Colonic mucosa (tissue), 4 donors: ENCODE data around the gene ARF1. TPM values are rescaled to one million over a fixed set of nuclear protein-coding genes. Genes with fewer than 3 reads are reported as not detected.

Experiments
- DNase-seq: peaks from one replicate; pipeline ENCODE4 v3.0.0-alpha.2; 2020
- H3K27ac ChIP-seq: fragments of 200-600 bp; one replicate; pipeline ENCODE4 v1.8.0; 2021
- H3K27me3 ChIP-seq: fragments of 200-600 bp; one replicate; pipeline ENCODE4 v1.8.0; 2021
- H3K36me3 ChIP-seq: fragments of 200-600 bp; one replicate; pipeline ENCODE4 v1.8.0; 2021
- H3K4me1 ChIP-seq: fragments of 200-600 bp; one replicate; pipeline ENCODE4 v1.8.0; 2021; ENCODE audit warnings: mild to moderate bottlenecking
- H3K4me3 ChIP-seq: fragments of 200-600 bp; one replicate; pipeline ENCODE4 v1.8.0; 2021
- H3K9ac ChIP-seq, 2 donors: one replicate each; pipeline ENCODE4 v1.7.0; 2013; ENCODE audit warnings: control low read depth in 2 of 2, low read depth in 2 of 2, low read length in 2 of 2
- H3K9me3 ChIP-seq: fragments of 200-600 bp; one replicate; pipeline ENCODE4 v1.8.0; 2021
- intact Hi-C: fragments of 100-400 bp; cut with DNase I; formaldehyde crosslinking; loops from one replicate; pipeline ENCODE4 v1.14.1; 2022
- total RNA-seq, 2 donors: library from RNA; stranded (reverse); fragmentation: NEBNext Ultra II Directional in 1 of 2; extraction: Animal tissue kit (Norgen Biotek cat#: 25700) in 1 of 2; gene quantifications; one replicate each; pipeline ENCODE4 v1.2.1, GENCODE V29; 2021
- TF ChIP-seq, protein P1 (sequence below): fragments of 200-600 bp; IDR thresholded peaks from one replicate; pipeline ENCODE4 v1.8.0; 2022; ENCODE audit warnings: antibody characterized with exemption, mild to moderate bottlenecking
- donor health status: healthy.
- donor health status: DM: no; HTN: no; CAD: no.
- donor health status: DM: no; HTN: no; CAD: no.

ARF1 gene
- total RNA-seq, 2 donors from 2014 or later: 522 to 586 TPM

DNA sequence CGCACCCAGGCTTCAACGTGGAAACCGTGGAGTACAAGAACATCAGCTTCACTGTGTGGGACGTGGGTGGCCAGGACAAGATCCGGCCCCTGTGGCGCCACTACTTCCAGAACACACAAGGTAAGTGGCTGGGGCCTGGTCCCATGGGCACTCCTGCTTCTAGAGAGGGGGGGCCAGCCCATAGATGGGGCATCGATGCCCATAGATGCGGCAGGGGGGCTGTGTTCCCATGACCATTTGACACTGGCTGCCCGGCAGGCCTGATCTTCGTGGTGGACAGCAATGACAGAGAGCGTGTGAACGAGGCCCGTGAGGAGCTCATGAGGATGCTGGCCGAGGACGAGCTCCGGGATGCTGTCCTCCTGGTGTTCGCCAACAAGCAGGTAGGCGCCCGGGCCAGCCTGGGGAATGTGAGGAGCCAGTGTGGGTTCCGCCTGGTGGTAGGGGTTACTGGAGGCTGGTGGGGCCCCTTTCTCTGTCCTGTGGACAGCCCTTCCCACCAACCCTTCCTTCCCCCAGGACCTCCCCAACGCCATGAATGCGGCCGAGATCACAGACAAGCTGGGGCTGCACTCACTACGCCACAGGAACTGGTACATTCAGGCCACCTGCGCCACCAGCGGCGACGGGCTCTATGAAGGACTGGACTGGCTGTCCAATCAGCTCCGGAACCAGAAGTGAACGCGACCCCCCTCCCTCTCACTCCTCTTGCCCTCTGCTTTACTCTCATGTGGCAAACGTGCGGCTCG is 15.0 kb downstream of the ARF1 start:
- no peak overlapping the region for H3K4me3 ChIP-seq
- peaks cover 14% of the 10 kb centered on the region for H3K36me3 ChIP-seq
- DNase-seq: no peak
- H3K9ac ChIP-seq: no peak overlapping the region
- intact Hi-C loops: no loop called here
- TF ChIP-seq, protein P1, sequence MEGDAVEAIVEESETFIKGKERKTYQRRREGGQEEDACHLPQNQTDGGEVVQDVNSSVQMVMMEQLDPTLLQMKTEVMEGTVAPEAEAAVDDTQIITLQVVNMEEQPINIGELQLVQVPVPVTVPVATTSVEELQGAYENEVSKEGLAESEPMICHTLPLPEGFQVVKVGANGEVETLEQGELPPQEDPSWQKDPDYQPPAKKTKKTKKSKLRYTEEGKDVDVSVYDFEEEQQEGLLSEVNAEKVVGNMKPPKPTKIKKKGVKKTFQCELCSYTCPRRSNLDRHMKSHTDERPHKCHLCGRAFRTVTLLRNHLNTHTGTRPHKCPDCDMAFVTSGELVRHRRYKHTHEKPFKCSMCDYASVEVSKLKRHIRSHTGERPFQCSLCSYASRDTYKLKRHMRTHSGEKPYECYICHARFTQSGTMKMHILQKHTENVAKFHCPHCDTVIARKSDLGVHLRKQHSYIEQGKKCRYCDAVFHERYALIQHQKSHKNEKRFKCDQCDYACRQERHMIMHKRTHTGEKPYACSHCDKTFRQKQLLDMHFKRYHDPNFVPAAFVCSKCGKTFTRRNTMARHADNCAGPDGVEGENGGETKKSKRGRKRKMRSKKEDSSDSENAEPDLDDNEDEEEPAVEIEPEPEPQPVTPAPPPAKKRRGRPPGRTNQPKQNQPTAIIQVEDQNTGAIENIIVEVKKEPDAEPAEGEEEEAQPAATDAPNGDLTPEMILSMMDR: no peak
- H3K27me3 ChIP-seq: no peaks in the 10 kb centered on the region
- H3K4me1 ChIP-seq: peaks cover 13% of the 10 kb centered on the region
- H3K27ac ChIP-seq: no peak overlapping the region
- no peaks in the 10 kb centered on the region for H3K9me3 ChIP-seq

DNA sequence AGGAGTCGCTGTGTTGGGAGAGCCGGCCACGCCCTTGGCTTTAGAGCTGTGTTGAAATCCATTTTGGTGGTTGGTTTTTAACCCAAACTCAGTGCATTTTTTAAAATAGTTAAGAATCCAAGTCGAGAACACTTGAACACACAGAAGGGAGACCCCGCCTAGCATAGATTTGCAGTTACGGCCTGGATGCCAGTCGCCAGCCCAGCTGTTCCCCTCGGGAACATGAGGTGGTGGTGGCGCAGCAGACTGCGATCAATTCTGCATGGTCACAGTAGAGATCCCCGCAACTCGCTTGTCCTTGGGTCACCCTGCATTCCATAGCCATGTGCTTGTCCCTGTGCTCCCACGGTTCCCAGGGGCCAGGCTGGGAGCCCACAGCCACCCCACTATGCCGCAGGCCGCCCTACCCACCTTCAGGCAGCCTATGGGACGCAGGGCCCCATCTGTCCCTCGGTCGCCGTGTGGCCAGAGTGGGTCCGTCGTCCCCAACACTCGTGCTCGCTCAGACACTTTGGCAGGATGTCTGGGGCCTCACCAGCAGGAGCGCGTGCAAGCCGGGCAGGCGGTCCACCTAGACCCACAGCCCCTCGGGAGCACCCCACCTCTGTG is 15.9 kb downstream of the ARF1 start:
- no peaks in the 10 kb centered on the region for H3K27me3 ChIP-seq
- peaks cover 13% of the 10 kb centered on the region for H3K4me1 ChIP-seq
- no peak overlapping the region for H3K4me3 ChIP-seq
- TF ChIP-seq, protein P1: no peak
- no peaks in the 10 kb centered on the region for H3K9me3 ChIP-seq
- H3K9ac ChIP-seq: no peak overlapping the region
- H3K27ac ChIP-seq: no peak overlapping the region
- peaks cover 14% of the 10 kb centered on the region for H3K36me3 ChIP-seq
- intact Hi-C loops: no loop called here
- no peak for DNase-seq

DNA sequence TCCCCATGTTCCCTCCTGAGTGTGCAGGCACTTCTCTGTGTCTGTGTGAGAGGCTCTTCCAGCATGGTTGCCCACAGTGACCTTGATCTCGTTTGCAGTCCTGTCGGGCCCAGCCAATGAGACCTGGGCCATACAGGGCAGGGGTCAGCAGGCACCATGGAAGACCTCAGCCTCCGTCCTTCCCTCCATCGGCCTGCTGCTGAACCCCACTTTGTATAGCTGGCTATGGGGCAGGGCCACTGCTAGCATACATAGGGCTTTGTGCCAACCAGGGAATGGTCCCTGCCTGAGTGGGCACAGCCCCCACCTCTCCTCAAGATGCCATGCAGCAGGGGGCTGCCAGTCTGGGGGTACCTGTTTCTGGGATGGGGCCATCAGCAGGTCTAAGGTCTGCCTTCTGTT is 16.8 kb downstream of the ARF1 start:
- Histone ChIP-seq H3K36me3 (peaks cover 14% of the 10 kb centered on the region), H3K4me1 (peaks cover 13% of the 10 kb centered on the region)
- intact Hi-C loops: no loop called here

DNA sequence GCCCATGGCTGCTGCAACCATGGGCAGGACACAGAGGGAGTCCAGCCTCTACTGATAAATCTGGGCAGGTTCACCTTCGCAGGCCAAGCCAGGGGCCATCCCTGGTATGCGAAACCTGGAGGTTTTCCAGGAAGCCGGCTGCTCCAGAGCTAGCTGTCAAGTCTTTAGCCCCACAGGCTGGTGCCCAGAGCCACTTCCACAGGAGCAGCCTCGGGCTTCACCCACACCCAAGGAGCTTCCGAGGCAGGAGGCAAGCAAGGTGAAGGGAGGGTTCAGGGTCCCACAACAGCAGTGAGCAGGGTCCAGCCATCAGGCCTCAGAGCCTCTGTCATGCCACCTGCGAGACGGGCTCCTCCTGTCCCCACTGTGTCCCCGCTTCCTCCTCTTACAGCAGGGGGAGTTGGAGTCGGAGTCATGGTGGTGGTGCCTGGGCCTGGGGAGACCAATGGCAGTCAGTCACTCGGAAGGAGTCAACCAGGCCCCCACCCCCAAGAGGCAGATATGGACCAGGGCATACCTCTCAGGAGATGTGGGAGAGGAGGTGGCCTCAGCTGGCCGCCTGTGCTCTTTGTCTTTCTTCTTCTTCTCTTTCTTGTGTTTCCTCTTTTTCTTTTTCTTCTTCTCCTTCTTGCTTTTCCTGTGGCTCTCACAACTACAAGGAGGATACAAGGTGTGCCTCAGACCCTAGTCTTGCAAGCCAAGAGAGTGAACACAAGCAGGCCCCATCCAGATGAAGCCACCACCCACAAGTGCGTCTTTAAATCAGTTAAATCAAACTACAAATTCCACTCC is 18.5 kb downstream of the ARF1 start:
- peaks cover 14% of the 10 kb centered on the region for H3K36me3 ChIP-seq
- no peak for DNase-seq
- TF ChIP-seq, protein P1: no peak
- H3K4me3 ChIP-seq: peak overlapping the region; percentile 90
- H3K27me3 ChIP-seq: no peaks in the 10 kb centered on the region
- intact Hi-C loops: no loop called here
- no peaks in the 10 kb centered on the region for H3K9me3 ChIP-seq
- H3K4me1 ChIP-seq: peaks cover 13% of the 10 kb centered on the region
- H3K27ac ChIP-seq: no peak overlapping the region
- H3K9ac ChIP-seq: peak overlapping the region in 1 of 2 donors; percentile 78

More for the DNA sequence above, 16.8 kb downstream of the ARF1 start:
- no peak for DNase-seq
- TF ChIP-seq, protein P1: no peak
- H3K27ac ChIP-seq: no peak overlapping the region
- H3K4me3 ChIP-seq: no peak overlapping the region
- no peaks in the 10 kb centered on the region for H3K27me3 ChIP-seq
- H3K9me3 ChIP-seq: no peaks in the 10 kb centered on the region
- H3K9ac ChIP-seq: no peak overlapping the region

DNA sequence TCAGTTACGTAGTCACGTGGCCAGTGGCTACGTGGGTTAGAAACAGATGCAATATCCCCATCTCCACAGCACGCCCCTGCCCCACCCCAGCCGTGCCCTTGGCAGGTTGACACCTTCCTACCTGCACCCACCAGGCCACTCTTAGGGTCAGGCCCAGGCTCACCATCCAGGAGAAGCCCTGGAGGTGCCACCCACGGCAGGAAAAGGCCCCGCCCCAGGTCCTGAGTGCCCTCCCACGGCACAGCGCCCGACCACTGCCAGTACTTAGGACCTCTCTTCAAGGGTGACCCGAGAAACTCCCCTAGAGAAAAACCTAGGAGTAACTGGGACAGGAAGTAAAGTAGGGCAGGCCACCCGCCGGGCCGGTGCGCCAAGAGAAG is 19.1 kb downstream of the ARF1 start:
- Histone ChIP-seq H3K9ac (peak overlapping the region; percentile 78), H3K36me3 (peaks cover 14% of the 10 kb centered on the region), H3K27ac (peak overlapping the region; percentile 96), H3K4me1 (peaks cover 13% of the 10 kb centered on the region), H3K4me3 (peak overlapping the region; percentile 90), H3K9me3 (no peaks in the 10 kb centered on the region), H3K27me3 (no peaks in the 10 kb centered on the region)
- TF ChIP-seq, protein P1: no peak
- intact Hi-C loops: no loop called here
- peak; percentile 55 for DNase-seq
